Glomerular visceral epithelial cell (primary cell): ENCODE measurements around the gene TVP23C.

Experiments
- DNase-seq: peaks from one replicate; pipeline ENCODE4 v3.0.0-alpha.2; 2016; ENCODE audit errors: extremely low spot score

Gene TVP23C

DNA sequence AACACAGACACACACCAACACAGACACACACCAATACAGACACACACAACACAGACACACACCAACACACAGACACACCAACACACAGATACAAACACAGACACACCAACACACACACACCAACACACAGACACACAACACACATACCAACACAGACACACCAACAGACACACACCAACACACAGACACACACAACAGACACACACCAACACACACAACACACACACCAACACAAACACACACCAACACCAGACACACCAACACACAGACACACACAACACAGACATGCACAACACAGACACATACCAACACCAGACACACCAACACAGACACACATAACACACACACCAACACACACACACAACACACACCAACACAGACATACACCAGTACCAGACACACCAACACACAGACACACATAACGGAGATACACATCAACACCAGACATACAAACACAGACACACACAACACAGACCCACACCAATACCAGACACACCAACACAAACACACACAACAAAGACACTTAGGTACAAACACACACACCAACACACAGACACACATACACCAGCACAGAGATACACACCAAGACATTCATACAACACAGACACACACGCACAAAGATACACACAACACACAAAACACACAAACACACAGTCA lies 98.1 kb downstream of the TVP23C start:
- DNase-seq = no peak

DNA sequence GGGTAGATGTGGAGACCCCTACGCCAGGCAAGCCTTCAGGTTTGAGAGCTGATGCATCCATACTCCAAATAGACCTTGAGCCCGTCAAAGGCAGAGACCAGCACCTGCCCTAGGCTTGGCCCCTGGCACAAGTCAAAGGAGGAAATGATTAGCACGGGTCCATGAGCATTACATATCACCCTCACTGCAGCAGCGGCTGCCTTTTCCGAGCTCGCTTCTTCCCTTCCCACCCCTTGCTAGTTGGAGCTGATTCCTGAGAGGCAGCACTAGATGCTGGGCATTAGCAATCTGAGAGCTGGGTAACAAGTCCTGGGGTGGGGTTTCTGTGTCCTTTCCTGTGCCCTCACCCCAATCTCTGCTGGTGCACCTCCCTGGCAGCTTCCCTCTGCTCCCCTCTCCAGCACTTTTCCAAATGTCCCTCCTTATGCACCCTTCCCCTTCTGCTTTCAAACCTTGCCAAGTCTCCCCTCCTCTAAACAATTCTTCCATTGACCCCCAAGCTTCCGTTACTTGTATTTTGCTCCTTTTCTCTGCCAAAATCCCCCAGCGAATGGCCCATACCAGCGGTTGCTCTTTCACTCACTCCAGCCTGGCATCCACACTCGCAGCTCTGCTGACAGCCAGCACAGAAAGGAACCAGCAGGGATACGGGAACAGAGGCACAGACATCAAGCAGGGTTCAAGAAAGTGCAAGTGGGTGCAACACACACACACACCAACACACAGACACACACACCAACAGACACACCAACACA lies 98.9 kb downstream of the TVP23C start:
- no peak for DNase-seq

DNA sequence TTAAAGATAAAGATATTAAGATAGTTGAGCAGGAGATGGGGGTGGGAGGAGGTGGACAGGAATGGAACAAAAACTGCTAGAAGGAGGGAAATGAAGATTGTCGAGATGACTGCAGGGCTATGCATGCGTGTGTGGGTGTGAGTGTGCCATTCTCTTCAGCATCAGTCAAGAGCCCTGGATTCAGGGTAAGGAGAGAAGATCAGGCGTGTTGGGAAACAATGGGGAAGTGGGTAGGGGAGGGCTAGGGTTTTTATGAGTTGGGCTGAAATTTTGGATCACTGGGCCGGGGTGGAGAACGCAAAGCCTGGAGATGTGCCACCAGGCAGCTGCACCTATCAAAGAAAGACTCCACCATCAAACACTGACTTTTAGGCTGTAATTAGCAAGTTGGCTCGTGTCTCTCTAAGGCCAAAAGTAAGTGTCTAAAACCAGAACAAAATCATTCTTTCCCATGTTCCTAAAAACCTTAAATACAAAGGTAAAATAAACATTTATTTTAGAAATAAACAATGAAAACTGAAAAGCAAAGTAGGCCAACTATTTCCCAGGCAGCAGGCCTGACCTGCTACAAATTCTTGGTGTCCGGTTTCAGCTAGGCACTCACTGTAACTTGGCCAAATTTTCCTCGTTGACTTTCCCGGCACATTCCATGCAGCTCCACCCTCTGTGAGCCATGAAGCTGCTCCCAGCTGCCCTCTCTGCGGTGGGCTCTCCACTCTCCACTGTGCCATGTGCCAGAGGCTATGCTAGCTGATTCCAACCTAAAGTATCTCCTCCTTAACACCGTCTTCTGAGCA lies 100.1 kb downstream of the TVP23C start:
- peak; percentile 15 for DNase-seq

- DNase-seq = no peak
Measured at GRCh38 chr17:15457723-15458094, 105.6 kb downstream of the TVP23C start.

GRCh38 chr17:15456972-15457722 lies 106.1 kb downstream of the TVP23C start:
- DNase-seq = peak; percentile 35

DNA sequence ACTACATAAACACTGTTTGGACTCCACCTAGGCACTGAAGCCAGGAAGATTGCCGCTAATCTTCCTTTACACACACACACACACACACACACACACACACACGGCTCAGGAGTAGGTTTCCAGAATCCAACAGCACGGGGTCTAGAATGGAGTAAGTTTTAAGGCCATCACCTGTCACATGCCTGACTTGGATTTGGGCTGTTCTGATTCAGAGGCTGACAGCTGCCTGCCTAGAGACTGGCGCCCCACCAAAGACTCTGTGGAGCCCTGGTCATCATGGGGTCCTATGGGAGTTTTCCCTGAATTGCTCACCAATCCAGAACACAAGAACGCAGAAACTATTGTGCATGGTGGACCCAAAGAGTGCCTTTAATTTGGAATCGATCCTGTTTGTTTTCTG lies 106.8 kb downstream of the TVP23C start:
- no peak for DNase-seq

GRCh38 chr17:15454346-15454745 lies 108.9 kb downstream of the TVP23C start:
- DNase-seq = no peak

GRCh38 chr17:15453782-15454181 lies 109.5 kb downstream of the TVP23C start:
- DNase-seq = no peak

- no peak for DNase-seq
Measured at GRCh38 chr17:15453246-15453645, 110.0 kb downstream of the TVP23C start.

- DNase-seq = no peak
Measured at GRCh38 chr17:15452746-15453145, 110.5 kb downstream of the TVP23C start.
